Central memory CD8-positive, alpha-beta T cell (primary cell): Measurements from ENCODE around the gene LIG3.
"Not testable (repeated sequence)": the region's sequence is repeated elsewhere in the genome, so short reads cannot be mapped to it uniquely, and the experiment has no call there.

Experiments used
- ATAC-seq: fragments of 150-1000 bp; cut with Tn5 transposase; replicated peaks from 2 replicates; pipeline ENCODE4 v1.10.0; 2022; ENCODE audit warnings: mild to moderate bottlenecking, moderate FRiP score, moderate number of reproducible peaks; ENCODE audit not compliant: poor library complexity, severe bottlenecking; ENCODE audit errors: extremely low read depth
- DNase-seq, 2 donors: peaks; one replicate each; pipeline ENCODE4 v3.0.0; 2021; ENCODE audit warnings: low spot score in 2 of 2
- H3K27ac Mint-ChIP-seq: one replicate; pipeline ENCODE4 v1.8.0; 2022; ENCODE audit warnings: low read depth, mild to moderate bottlenecking, moderate library complexity, mixed read lengths
- H3K27me3 Mint-ChIP-seq: one replicate; pipeline ENCODE4 v1.8.0; 2022; ENCODE audit warnings: mixed read lengths
- H3K36me3 Mint-ChIP-seq: one replicate; pipeline ENCODE4 v1.8.0; 2022; ENCODE audit warnings: mild to moderate bottlenecking, moderate library complexity, mixed read lengths; ENCODE audit not compliant: insufficient read depth
- H3K4me1 Mint-ChIP-seq: one replicate; pipeline ENCODE4 v1.8.0; 2022; ENCODE audit warnings: mixed read lengths
- H3K4me3 Mint-ChIP-seq: one replicate; pipeline ENCODE4 v1.8.0; 2022; ENCODE audit warnings: mild to moderate bottlenecking, moderate library complexity, mixed read lengths
- H3K9me3 Mint-ChIP-seq: one replicate; pipeline ENCODE4 v1.8.0; 2022; ENCODE audit warnings: mixed read lengths

Gene LIG3

DNA sequence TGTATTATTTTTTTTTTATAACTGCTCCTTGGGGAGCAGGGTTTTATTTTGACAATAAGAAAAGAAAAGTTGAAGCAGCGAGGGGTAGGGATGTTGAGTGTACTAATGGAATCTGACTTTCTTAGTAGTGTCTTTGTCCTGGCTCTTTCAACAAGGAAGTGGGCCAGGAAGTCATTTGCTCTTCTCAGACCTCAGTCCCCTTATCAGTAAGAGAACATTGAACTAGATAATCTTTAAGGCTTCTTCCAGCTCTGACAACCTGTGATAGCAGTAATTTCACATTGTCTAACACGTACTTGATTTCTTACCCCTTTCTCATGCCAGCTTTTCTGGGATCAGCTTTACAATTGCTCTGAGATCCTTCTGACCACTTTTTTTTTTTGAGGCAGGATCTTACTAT lies 8.3 kb downstream of the LIG3 start:
- Mint-ChIP-seq H3K36me3 (peaks cover 31% of the 10 kb centered on the region), H3K27ac (no peak overlapping the region), H3K4me1 (peaks cover 23% of the 10 kb centered on the region), H3K27me3 (no peaks in the 10 kb centered on the region), H3K4me3 (no peak overlapping the region), H3K9me3 (no peaks in the 10 kb centered on the region)
- no peak for DNase-seq
- no peak for ATAC-seq

DNA sequence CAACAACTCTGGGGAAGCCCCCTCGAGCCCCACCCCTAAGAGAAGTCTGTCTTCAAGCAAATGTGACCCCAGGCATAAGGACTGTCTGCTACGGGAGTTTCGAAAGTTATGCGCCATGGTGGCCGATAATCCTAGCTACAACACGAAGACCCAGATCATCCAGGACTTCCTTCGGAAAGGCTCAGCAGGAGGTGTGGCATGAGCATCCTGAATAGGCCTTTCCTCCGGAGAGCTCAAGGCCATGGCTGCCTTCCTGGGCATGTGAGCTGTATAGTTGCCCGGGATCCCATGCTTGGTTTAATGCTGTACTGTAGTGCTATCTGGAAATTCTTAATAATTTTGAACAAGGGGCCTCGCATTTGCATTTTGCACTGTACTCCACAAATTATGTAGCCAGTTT lies 9.2 kb downstream of the LIG3 start:
- ATAC-seq: no peak
- H3K27me3 Mint-ChIP-seq: no peaks in the 10 kb centered on the region
- no peak overlapping the region for H3K27ac Mint-ChIP-seq
- no peak overlapping the region for H3K4me3 Mint-ChIP-seq
- no peaks in the 10 kb centered on the region for H3K9me3 Mint-ChIP-seq
- peaks cover 15% of the 10 kb centered on the region for H3K4me1 Mint-ChIP-seq
- no peak for DNase-seq
- peaks cover 31% of the 10 kb centered on the region for H3K36me3 Mint-ChIP-seq

- DNase-seq (no peak), ATAC-seq (no peak)
- Mint-ChIP-seq H3K4me3 (no peak overlapping the region), H3K9me3 (no peaks in the 10 kb centered on the region), H3K27me3 (no peaks in the 10 kb centered on the region), H3K27ac (no peak overlapping the region), H3K36me3 (peaks cover 31% of the 10 kb centered on the region), H3K4me1 (peaks cover 15% of the 10 kb centered on the region)
These were observed 10.6 kb downstream of the LIG3 start for GRCh38 chr17:34990921-34991365.

DNA sequence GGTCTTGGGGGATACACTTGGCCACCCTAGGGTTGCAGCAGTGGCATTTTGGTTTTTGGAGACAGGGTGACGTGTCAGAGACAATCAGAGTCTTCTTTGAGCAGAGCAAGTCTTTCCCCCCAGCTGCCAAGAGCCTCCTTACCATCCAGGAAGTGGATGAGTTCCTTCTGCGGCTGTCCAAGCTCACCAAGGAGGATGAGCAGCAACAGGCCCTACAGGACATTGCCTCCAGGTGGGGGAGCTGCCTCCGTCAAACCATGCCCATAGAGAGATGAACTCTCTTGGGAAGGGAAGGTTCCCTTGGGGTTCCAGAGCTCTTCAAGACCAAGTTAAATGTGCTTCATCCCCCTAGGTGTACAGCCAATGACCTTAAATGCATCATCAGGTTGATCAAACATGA lies 11.3 kb downstream of the LIG3 start:
- Mint-ChIP-seq H3K4me1 (peaks cover 15% of the 10 kb centered on the region), H3K27ac (no peak overlapping the region), H3K36me3 (peaks cover 31% of the 10 kb centered on the region), H3K27me3 (no peaks in the 10 kb centered on the region), H3K9me3 (no peaks in the 10 kb centered on the region), H3K4me3 (no peak overlapping the region)
- no peak for ATAC-seq
- no peak for DNase-seq

GRCh38 chr17:34993031-34993430 lies 12.7 kb downstream of the LIG3 start:
- Mint-ChIP-seq H3K36me3 (peaks cover 24% of the 10 kb centered on the region), H3K4me1 (peaks cover 14% of the 10 kb centered on the region)
- no peak for DNase-seq

DNA sequence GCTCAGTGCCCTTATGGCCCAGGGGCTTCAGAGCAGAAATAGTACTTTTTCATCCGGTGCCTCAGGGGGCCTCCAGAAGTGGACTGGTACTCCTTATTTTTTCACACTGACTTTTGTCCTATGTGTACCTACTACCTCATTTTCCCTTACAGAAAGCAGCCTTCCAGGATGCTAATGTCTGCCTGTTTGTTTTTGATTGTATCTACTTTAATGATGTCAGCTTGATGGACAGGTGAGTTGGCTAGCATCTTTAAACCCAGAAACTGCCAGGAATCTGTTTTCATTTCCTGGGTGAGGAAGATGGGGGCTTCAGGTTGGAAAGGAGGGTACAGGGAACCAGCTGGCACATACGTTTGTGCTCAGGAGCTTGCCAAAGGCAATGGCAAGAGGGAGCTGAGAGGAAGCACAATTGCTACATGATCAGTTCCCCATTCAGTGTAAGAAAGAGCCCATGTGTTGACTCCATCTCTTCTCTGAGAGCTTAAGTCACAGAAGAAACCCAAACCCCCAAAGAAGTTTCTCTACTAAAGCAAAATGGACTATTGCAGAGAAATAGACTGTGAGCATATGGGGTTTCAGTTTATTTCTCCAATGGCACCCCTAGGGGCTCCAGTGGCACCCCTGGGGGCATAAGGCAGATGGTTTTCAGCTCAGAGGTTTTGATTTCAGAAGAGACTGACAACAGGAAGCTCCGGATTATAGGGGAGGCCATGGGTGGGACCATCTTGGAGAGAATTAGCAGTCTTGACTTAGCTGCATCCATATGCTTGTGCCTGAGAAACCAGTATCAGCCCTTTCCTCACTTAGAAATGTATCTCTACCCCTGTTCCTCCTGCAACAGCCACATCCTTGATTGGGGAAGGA lies 16.3 kb downstream of the LIG3 start:
- H3K4me3 Mint-ChIP-seq: no peak overlapping the region
- H3K27me3 Mint-ChIP-seq: no peaks in the 10 kb centered on the region
- H3K36me3 Mint-ChIP-seq: peaks cover 12% of the 10 kb centered on the region
- no peaks in the 10 kb centered on the region for H3K9me3 Mint-ChIP-seq
- ATAC-seq (no peak), DNase-seq (no peak)
- H3K27ac Mint-ChIP-seq: no peak overlapping the region
- peaks cover 15% of the 10 kb centered on the region for H3K4me1 Mint-ChIP-seq

More at GRCh38 chr17:34993031-34993430, 12.7 kb downstream of the LIG3 start:
- Mint-ChIP-seq H3K27me3 (no peaks in the 10 kb centered on the region), H3K9me3 (no peaks in the 10 kb centered on the region), H3K27ac (peak overlapping the region; percentile 64), H3K4me3 (no peak overlapping the region)
- no peak for ATAC-seq

GRCh38 chr17:34997355-34997862 lies 17.1 kb downstream of the LIG3 start:
- ATAC-seq (no peak), DNase-seq (no peak)
- Mint-ChIP-seq H3K9me3 (no peaks in the 10 kb centered on the region), H3K36me3 (peaks cover 11% of the 10 kb centered on the region), H3K4me3 (no peak overlapping the region), H3K27ac (no peak overlapping the region), H3K27me3 (no peaks in the 10 kb centered on the region), H3K4me1 (peaks cover 14% of the 10 kb centered on the region)

- Mint-ChIP-seq H3K4me1 (peaks cover 6% of the 10 kb centered on the region), H3K27me3 (no peaks in the 10 kb centered on the region), H3K36me3 (peaks cover 14% of the 10 kb centered on the region), H3K4me3 (no peak overlapping the region), H3K9me3 (no peaks in the 10 kb centered on the region), H3K27ac (peak overlapping the region; percentile 68)
- peak; percentile 87 for ATAC-seq
- peak; percentile 65 to 68 for DNase-seq
These were observed 17.9 kb downstream of the LIG3 start for GRCh38 chr17:34998205-34998604.

DNA sequence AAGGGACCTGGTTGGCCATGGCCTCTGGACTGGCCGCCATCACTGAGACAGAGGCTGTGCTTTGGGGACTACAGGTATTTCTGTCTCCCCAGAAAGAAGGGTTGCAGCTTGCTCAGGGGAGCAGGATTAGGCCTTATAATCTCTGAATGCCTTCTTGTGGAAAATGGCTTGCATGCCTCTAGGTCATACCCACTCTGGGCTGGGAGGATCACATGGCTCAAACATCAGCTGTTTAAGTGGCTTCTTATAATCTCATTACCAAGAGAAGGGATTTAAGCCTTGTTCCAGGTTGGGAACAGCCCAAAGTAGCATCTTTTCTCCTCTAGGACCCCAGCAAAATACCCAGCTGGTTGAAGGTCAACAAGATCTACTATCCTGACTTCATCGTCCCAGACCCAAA lies 19.1 kb downstream of the LIG3 start:
- DNase-seq (no peak), ATAC-seq (no peak)
- no peaks in the 10 kb centered on the region for H3K9me3 Mint-ChIP-seq
- no peak overlapping the region for H3K4me3 Mint-ChIP-seq
- no peaks in the 10 kb centered on the region for H3K27me3 Mint-ChIP-seq
- peak overlapping the region; percentile 38 for H3K27ac Mint-ChIP-seq
- peaks cover 16% of the 10 kb centered on the region for H3K36me3 Mint-ChIP-seq
- peaks cover 6% of the 10 kb centered on the region for H3K4me1 Mint-ChIP-seq

- DNase-seq, H3K4me3 Mint-ChIP-seq, H3K27me3 Mint-ChIP-seq, ATAC-seq, H3K27ac Mint-ChIP-seq, H3K9me3 Mint-ChIP-seq, H3K4me1 Mint-ChIP-seq: not testable (repeated sequence)
- peaks cover 19% of the 10 kb centered on the region for H3K36me3 Mint-ChIP-seq
These were observed 20.7 kb downstream of the LIG3 start for GRCh38 chr17:35000965-35001364.

DNA sequence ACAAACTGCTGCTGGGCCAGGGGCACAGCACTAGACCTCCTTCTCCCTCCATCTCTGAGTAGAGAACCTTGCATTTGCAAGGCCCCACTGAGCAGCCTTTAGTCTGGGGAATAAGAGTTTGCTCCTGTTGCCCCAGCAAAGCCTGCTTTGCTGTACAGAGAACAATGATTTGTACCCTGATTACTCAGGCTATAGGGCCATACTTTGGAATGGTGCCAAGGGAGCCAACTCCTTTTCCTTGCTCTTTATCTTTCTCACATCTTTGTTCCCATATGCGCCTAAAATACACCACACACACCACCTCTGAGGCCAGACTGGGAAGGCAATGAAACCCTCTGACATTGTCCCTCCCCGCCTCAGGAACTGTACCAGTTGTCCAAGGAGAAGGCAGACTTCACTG lies 21.2 kb downstream of the LIG3 start:
- ATAC-seq (no peak), DNase-seq (no peak)
- Mint-ChIP-seq H3K36me3 (peaks cover 18% of the 10 kb centered on the region), H3K27ac (peak overlapping the region; percentile 85), H3K4me1 (peaks cover 6% of the 10 kb centered on the region), H3K27me3 (no peaks in the 10 kb centered on the region), H3K9me3 (no peaks in the 10 kb centered on the region), H3K4me3 (no peak overlapping the region)

GRCh38 chr17:35002876-35003551 lies 22.7 kb downstream of the LIG3 start:
- peaks cover 12% of the 10 kb centered on the region for H3K4me1 Mint-ChIP-seq
- peaks cover 24% of the 10 kb centered on the region for H3K36me3 Mint-ChIP-seq
- DNase-seq (no peak), ATAC-seq (no peak)
- H3K27ac Mint-ChIP-seq: peak overlapping the region; percentile 85
- H3K4me3 Mint-ChIP-seq: no peak overlapping the region
- H3K27me3 Mint-ChIP-seq: no peaks in the 10 kb centered on the region
- no peaks in the 10 kb centered on the region for H3K9me3 Mint-ChIP-seq

- Mint-ChIP-seq H3K9me3 (no peaks in the 10 kb centered on the region), H3K4me1 (peaks cover 7% of the 10 kb centered on the region), H3K36me3 (peaks cover 24% of the 10 kb centered on the region), H3K27me3 (no peaks in the 10 kb centered on the region), H3K4me3 (no peak overlapping the region), H3K27ac (no peak overlapping the region)
- DNase-seq: no peak
- ATAC-seq: no peak
These were observed 23.5 kb downstream of the LIG3 start for GRCh38 chr17:35003778-35004177.
